ENCODE measurements around the gene CCDC57. TPM values are rescaled to one million over a fixed set of nuclear protein-coding genes. Genes with fewer than 3 reads are reported as not detected.

CCDC57 gene
- total RNA-seq, 4 donors from 2014 or later, result 8.8 to 31.5 (median 17.1) TPM

DNA sequence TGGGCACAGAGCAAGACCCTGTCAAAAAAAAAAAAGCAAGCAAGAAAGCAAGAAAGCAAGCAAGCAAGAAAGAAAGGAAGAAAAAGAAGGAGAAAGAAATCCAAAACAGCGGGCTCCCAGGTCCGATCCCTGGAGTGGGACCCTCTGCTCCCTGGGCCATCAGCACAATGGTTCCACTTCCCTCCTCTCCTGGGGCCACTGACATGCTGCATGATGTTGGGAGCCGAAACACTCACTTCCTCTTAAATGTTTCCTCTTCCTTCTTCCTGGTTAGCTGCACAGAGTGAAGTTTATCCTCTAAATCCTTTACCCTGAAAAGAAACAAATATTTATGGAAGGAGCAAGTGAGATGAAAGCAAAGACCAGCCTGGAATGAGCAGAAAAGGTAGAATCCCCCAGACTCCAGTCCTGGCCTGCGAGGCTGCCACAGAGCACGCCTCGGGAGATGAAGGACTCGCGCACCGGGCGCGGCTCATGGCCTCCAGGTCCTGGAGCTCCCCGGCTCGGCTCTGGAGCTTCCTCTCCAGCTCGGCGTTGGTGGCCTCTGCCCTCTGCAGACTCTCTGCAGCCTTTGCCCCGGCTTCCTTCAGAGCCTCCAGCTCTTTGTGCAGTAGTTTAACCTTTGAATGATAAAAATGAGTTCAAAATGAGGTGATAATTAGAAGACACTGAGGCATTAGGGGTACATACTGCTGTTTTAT, 19.0 kb downstream of the CCDC57 start:
- TF ChIP-seq, protein P1, sequence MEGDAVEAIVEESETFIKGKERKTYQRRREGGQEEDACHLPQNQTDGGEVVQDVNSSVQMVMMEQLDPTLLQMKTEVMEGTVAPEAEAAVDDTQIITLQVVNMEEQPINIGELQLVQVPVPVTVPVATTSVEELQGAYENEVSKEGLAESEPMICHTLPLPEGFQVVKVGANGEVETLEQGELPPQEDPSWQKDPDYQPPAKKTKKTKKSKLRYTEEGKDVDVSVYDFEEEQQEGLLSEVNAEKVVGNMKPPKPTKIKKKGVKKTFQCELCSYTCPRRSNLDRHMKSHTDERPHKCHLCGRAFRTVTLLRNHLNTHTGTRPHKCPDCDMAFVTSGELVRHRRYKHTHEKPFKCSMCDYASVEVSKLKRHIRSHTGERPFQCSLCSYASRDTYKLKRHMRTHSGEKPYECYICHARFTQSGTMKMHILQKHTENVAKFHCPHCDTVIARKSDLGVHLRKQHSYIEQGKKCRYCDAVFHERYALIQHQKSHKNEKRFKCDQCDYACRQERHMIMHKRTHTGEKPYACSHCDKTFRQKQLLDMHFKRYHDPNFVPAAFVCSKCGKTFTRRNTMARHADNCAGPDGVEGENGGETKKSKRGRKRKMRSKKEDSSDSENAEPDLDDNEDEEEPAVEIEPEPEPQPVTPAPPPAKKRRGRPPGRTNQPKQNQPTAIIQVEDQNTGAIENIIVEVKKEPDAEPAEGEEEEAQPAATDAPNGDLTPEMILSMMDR (IDR thresholded peaks at IDR 0.05; ENCODE audit: low read depth), result no peak

DNA sequence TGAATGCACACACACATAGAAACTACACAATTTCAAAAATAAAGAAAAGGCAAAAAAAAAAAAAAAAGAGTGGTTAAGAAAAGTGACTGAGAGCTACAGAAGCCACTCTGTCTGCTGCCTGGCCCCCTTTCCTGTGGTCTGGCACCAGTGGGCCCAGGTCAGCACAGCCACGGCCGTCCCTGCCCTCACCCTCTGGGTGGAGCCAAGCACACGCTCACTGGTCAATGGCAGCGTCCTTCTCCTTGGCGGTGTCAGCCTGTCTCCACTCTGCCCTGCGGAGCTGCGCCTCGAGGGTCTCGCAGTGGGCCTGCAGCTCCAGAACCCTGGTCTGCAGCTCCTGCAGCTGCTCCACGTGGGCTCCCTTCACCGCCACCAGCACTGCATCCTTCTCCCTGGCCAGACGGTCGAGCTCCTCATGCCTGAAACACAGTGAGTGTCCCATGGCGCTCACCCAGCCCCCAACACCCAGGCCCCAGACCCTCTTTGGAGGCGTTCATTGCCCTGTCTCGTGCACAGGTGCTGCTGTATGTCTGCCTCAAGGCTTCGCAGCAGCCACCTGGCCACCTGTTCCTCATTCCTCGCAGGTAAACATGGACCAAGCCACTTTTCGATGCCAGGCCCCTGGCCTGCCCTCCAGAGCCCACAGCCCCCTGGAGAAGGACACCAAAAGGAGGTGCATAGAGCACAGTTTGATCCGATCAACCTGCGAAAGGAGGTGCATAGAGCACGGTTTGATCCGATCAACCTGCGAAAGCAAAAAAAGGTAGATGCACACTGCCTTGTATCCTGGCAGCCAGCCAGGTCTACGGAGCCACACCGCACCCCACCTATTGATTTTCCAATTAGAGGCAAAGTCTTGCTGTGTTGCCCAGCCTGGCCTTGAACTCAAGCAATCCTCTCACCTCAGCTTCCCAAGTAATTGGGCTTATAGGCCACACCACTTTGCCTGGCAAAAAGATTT, 24.4 kb downstream of the CCDC57 start:
- TF ChIP-seq, protein P1 (IDR thresholded peaks at IDR 0.05; ENCODE audit: low read depth), result no peak

DNA sequence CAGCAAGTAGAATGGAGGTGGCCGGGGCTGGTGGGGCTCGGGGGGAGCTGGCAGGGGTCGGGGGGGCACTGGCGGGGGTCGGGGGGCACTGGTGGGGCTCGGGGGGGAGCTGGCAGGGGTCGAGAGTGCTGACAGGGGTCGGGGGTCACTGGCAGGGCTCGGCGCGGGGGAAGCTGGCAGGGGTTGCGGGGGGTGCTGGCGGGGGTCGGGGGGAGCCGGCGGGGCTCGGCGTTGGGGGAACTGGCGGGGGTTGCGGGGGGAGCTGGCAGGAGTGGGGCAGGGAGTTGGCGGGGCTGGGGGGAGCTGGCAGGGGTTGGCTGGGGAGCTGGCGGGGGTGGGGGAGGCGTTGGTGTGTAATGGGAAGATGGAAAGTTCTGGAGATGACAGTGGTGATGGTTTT, 25.1 kb downstream of the CCDC57 start:
- TF ChIP-seq, protein P1 (IDR thresholded peaks at IDR 0.05; ENCODE audit: low read depth), result no peak

DNA sequence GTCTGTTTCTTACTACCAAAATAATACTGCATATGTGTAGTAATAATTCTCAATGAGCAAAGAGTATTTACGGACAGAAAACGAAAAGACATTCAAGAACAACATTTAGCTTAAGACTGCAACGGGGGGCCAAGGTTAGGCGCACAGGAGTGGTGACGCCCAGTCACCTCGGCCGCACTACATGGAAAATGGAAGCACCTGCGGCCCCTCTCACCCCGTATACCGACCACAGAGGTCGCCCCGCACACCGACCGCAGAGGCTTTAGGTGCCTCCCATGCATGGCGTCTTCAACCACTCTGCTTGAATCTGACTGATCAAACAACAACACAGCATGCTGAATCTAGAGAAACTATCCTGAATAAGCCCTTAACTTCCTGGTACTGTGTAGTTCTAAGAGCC, 26.4 kb downstream of the CCDC57 start:
- TF ChIP-seq, protein P1 (IDR thresholded peaks at IDR 0.05; ENCODE audit: low read depth), result no peak

DNA sequence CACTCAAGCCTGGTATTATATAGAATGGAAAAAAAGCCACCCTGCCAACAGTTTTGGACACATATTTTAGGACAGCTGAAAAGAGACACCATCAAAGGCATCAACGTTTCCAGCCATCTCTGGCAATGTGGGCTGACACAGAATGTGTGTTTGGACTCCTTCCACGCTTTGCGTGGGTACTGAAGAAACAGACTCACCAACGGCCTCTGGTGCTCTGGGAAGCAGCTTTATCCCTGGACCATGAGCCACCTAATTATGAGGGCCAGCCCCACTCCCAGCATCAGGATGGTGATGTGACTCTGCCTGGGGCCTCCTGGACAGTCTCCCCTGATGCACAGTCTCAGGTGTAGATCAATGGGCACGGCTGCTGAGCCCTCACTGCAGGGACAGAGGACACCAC, 27.9 kb downstream of the CCDC57 start:
- TF ChIP-seq, protein P1 (IDR thresholded peaks at IDR 0.05; ENCODE audit: low read depth), result no peak

DNA sequence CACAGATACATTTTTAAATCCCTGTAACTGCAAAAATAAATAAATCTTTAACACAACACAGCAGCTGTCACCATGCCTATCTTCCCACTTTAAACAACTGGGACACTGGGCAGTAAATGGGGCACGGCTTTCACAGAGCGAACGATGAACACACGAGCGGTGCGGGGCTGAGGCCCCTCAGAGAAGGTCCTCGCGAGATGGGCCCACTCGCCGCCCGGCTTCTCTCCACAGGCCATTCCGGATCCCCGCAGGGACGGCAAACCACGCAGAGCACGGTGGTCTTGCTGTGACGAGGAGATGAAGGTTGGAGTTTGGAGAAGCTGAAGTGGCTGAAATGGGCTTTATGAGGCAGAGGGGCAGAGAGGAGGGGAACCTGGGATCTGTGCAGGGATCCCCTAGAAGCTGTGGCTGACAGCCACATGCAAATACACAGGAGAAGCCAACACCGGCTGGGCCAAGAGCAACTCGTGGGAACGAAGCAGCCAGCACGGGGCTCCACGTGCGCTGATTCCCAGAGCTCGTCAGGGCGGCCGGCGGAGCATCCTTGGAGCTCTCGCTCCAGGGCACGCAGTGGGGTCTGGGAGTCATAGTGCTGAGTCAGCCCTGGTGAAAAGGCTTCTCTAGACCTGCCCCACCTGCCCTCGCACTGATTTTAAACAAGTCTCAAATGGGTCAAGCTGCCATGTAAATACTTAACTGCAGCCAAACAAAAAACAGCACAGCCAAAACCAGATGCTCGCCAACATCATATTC, 31.7 kb downstream of the CCDC57 start:
- TF ChIP-seq, protein P1 (IDR thresholded peaks at IDR 0.05; ENCODE audit: low read depth), result no peak
